Hematopoietic multipotent progenitor cell treated with erythropoietin and hydrocortisone succinate and interleukin-3 and kit ligand, for 17 days (in vitro differentiated cells): ENCODE data around the gene MFAP3.
"Not testable (repeated sequence)": the region's sequence is repeated elsewhere in the genome, so short reads cannot be mapped to it uniquely, and the experiment has no call there.

Experiments used
- DNase-seq: peaks from one replicate; pipeline ENCODE4 v3.0.0-alpha.2; 2015; ENCODE audit warnings: low spot score

Gene MFAP3

GRCh38 chr5:154038707-154039457, at the start of gene MFAP3, which contains the start of gene FAM114A2:
MFAP3 (plus strand) TSS chr5:154038967; CDS start chr5:154049723, 10,756 bp downstream.
FAM114A2 (minus strand) TSS chr5:154038910; CDS start chr5:154034953, 3,957 bp downstream.
- peak; percentile 82 for DNase-seq

- DNase-seq: no peak
These were observed 47.6 kb upstream of the MFAP3 start for GRCh38 chr5:153991168-153991567.

- DNase-seq: no peak
These were observed 40.8 kb upstream of the MFAP3 start for GRCh38 chr5:153998010-153998409.

GRCh38 chr5:153998768-153999167, 40.0 kb upstream of the MFAP3 start:
- DNase-seq: no peak

- no peak for DNase-seq
These were observed 38.8 kb upstream of the MFAP3 start for GRCh38 chr5:153999995-154000394.

GRCh38 chr5:154000703-154001102, 38.1 kb upstream of the MFAP3 start:
- no peak for DNase-seq

GRCh38 chr5:154002093-154002492, 36.7 kb upstream of the MFAP3 start:
- DNase-seq: no peak

- no peak for DNase-seq
These were observed 36.2 kb upstream of the MFAP3 start for GRCh38 chr5:154002511-154003020.

- DNase-seq: no peak
These were observed 33.1 kb upstream of the MFAP3 start for GRCh38 chr5:154005648-154006047.

- DNase-seq: no peak
These were observed 28.1 kb upstream of the MFAP3 start for GRCh38 chr5:154010660-154011059.

GRCh38 chr5:154015071-154015693, 23.6 kb upstream of the MFAP3 start:
- DNase-seq: no peak

GRCh38 chr5:154018919-154019318, 19.8 kb upstream of the MFAP3 start:
- not testable (repeated sequence) for DNase-seq

GRCh38 chr5:154025951-154026350, 12.8 kb upstream of the MFAP3 start:
- no peak for DNase-seq

- DNase-seq: no peak
These were observed 6.8 kb upstream of the MFAP3 start for GRCh38 chr5:154031937-154032489.

GRCh38 chr5:154034944-154035343, 3.8 kb upstream of the MFAP3 start:
- DNase-seq: no peak

GRCh38 chr5:154038261-154038706, 483 bp upstream of the MFAP3 start:
- DNase-seq: no peak

- no peak for DNase-seq
These were observed 677 bp downstream of the MFAP3 start for GRCh38 chr5:154039458-154039829.

- no peak for DNase-seq
These were observed 4.0 kb downstream of the MFAP3 start for GRCh38 chr5:154042766-154043165.

- DNase-seq: no peak
These were observed 5.3 kb downstream of the MFAP3 start for GRCh38 chr5:154044099-154044498.

GRCh38 chr5:154044581-154044980, 5.8 kb downstream of the MFAP3 start:
- no peak for DNase-seq

GRCh38 chr5:154046486-154046885, 7.7 kb downstream of the MFAP3 start:
- DNase-seq: no peak

- no peak for DNase-seq
These were observed 8.6 kb downstream of the MFAP3 start for GRCh38 chr5:154047324-154047723.

- no peak for DNase-seq
These were observed 10.9 kb downstream of the MFAP3 start for GRCh38 chr5:154049636-154050035.
